Astrocyte of the spinal cord (primary cell): ENCODE results near the gene RASSF5.

ENCODE experiments used
- DNase-seq: peaks from one replicate; pipeline ENCODE4 v3.0.0; 2011; ENCODE audit warnings: low read depth, low spot score
- H3K4me3 ChIP-seq: 2 replicates; pipeline ENCODE4 v1.5.1; 2011; ENCODE audit warnings: low read depth, mild to moderate bottlenecking, low read length, moderate library complexity
- in situ Hi-C: cut with HindIII; loops from 2 replicates; pipeline ENCODE4 v1.10.0; 2017; ENCODE audit warnings: low sequenced_read_pairs
- TF ChIP-seq, protein P1 (sequence below): IDR thresholded peaks from 2 replicates; pipeline ENCODE4 v1.5.1; 2012; ENCODE audit warnings: low read depth, mild to moderate bottlenecking, low read length, inconsistent platforms

The RASSF5 gene

GRCh38 chr1:206538901-206539640 is 31.7 kb downstream of the RASSF5 start:
- TF ChIP-seq, protein P1, sequence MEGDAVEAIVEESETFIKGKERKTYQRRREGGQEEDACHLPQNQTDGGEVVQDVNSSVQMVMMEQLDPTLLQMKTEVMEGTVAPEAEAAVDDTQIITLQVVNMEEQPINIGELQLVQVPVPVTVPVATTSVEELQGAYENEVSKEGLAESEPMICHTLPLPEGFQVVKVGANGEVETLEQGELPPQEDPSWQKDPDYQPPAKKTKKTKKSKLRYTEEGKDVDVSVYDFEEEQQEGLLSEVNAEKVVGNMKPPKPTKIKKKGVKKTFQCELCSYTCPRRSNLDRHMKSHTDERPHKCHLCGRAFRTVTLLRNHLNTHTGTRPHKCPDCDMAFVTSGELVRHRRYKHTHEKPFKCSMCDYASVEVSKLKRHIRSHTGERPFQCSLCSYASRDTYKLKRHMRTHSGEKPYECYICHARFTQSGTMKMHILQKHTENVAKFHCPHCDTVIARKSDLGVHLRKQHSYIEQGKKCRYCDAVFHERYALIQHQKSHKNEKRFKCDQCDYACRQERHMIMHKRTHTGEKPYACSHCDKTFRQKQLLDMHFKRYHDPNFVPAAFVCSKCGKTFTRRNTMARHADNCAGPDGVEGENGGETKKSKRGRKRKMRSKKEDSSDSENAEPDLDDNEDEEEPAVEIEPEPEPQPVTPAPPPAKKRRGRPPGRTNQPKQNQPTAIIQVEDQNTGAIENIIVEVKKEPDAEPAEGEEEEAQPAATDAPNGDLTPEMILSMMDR = no peak
- in situ Hi-C loops = no loop called here
- no peak for DNase-seq
- no peak overlapping the region for H3K4me3 ChIP-seq

- in situ Hi-C loops = no loop called here
- TF ChIP-seq, protein P1 = no peak
- no peak for DNase-seq
- H3K4me3 ChIP-seq = no peak overlapping the region
These were observed 32.9 kb downstream of the RASSF5 start for GRCh38 chr1:206540044-206540780.

DNA sequence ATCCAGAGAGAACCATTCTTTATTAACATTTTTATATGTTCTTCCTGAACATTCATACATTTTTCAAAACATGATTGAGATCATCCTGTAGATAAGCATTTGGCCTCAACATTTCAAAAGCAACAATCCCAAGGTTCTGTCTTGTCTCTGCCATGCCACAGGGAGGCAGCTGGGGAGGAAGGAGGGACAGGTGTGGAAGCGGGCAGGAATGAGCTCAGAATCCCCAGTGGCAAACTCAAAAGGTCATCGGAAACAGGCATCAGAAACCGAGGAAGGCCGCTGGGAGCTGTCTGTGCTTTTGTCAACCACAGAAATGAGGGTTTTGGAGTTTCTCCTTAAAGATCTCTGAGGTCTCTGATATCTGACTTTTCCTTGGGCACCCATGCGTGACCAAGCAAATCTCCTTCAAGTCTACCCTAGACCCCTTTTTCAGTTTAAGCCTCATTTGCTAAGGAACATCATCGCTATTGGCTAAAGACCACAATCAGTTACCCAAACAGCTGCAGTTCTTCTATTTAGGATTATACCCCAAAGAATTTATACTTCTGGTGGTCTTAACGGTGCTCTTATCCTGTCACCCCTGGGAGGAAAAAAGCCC is 34.0 kb downstream of the RASSF5 start:
- in situ Hi-C loops = no loop called here
- TF ChIP-seq, protein P1 = no peak
- no peak for DNase-seq
- H3K4me3 ChIP-seq = no peak overlapping the region

DNA sequence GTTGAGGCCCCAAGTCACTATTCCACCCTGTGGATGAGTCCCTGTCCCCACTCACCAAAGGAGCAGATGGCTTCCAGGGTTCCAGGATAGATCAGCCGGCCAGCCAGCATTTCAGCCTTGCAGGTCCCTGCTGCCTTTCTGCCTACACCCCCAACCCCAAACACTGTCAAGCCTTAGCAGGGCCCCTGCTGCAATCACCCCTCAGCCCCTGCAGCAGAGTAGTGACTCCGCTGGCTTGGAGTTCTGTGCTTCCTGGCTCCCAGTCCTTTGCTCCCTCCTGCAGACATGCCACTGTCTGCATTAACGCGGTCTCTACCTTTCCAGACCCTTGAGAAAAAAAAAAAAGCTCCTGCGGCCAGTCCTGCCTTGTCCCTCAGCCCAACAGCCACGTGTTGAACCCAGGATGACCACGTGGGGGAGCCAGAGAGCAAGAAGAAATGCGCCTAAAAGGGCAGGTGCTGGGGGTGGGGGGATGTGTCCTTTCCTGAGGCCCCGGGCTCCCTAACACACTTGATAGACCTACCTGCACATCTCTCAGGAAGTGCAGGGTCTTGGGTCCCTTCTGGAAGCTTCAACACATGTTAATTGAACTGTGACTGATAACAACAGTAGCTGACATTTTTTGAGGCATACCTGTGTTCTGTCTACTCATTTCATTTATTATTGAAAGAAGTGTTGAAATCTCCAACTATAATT is 37.4 kb downstream of the RASSF5 start:
- H3K4me3 ChIP-seq = no peak overlapping the region
- in situ Hi-C loops = no loop called here
- TF ChIP-seq, protein P1 = peak; percentile 93
- DNase-seq = peak; percentile 40

DNA sequence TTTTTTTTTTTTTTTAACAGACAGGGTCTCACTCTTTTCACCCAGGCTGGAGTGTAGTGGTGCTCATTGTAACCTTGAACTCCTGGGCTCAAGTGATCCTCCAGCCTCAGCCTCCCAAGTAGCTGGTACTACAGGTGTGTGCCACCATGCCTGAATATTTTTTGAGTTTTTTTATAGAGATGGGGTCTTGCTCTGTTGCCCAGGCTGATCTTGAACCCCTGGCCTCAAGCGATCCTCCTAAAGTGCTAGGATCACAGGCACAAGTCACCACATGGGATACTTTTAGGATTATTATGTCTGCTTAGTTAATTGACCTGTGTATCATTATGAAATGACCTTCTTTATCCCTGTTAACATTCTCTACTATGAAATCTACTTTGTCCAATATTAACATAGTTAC is 38.0 kb downstream of the RASSF5 start:
- TF ChIP-seq, protein P1 = no peak
- no peak for DNase-seq
- no peak overlapping the region for H3K4me3 ChIP-seq
- in situ Hi-C loops = no loop called here

GRCh38 chr1:206547104-206547503 is 39.8 kb downstream of the RASSF5 start:
- TF ChIP-seq, protein P1 = no peak
- no peak for DNase-seq
- in situ Hi-C loops = no loop called here
- H3K4me3 ChIP-seq = no peak overlapping the region
